SK-N-SH (cell line): Measurements from ENCODE around the gene BTF3. TPM values are rescaled to one million over a fixed set of nuclear protein-coding genes. Genes with fewer than 3 reads are reported as not detected.
A peak's percentile ranks its signal among the peaks of the same experiment; 100 is the strongest.

Source experiments
- CTCF ChIA-PET: fragments of 300-600, 350-600 bp; formaldehyde crosslinking; extraction: SDS; loops from one replicate; lab custom pipeline; 2021; lab: Yijun Ruan, JAX
- POLR2A ChIA-PET: fragments of 350-600 bp; sonication (Branson Sonifier 250); formaldehyde crosslinking; extraction: SDS; loops from one replicate; lab custom pipeline; 2020; ENCODE audit warnings: antibody characterized with exemption, inconsistent platforms; lab: Yijun Ruan, JAX
- DNase-seq: peaks from one replicate; pipeline ENCODE4 v3.0.0; 2012
- H2AFZ ChIP-seq: fragments of 200-600 bp; sonication (generic); 2 replicates; pipeline ENCODE4 v1.8.1; 2016; ENCODE audit warnings: antibody characterized with exemption, mild to moderate bottlenecking, low read depth
- H3F3A ChIP-seq: fragments of 200-600 bp; sonication (generic); replicated peaks from 2 replicates; pipeline ENCODE3; 2016; ENCODE audit warnings: antibody characterized with exemption, mild to moderate bottlenecking; ENCODE audit not compliant: insufficient read depth
- H3K27ac ChIP-seq, 2 experiments: fragments of 200-500 bp in 1 of 2; fragments of 200-600 bp in 1 of 2; sonication (Bioruptor generic) in 1 of 2; sonication (generic), shearing (Covaris generic) in 1 of 2; 2 replicates each; pipeline versions ENCODE4 v1.5.1 to v1.6.1; 2014 to 2016; ENCODE audit warnings: low read depth in 2 of 2, inconsistent platforms in 1 of 2, low read length in 1 of 2, mild to moderate bottlenecking in 1 of 2, mixed read lengths in 1 of 2
- H3K27me3 ChIP-seq: fragments of 200-600 bp; sonication (generic), shearing (Covaris generic); 2 replicates; pipeline ENCODE4 v1.6.1; 2016; ENCODE audit warnings: mixed run types; ENCODE audit not compliant: insufficient read depth
- H3K36me3 ChIP-seq, 2 experiments: fragments of 200-500 bp in 1 of 2; fragments of 200-600 bp in 1 of 2; sonication (Bioruptor generic) in 1 of 2; sonication (generic) in 1 of 2; replicated peaks in 1 of 2; 2 replicates each; pipeline versions ENCODE3 to v1.5.1; 2014 to 2016; ENCODE audit warnings: low read length in 1 of 2, mild to moderate bottlenecking in 1 of 2; ENCODE audit not compliant: insufficient read depth in 2 of 2, control insufficient read depth in 1 of 2
- H3K4me1 ChIP-seq, 2 experiments: fragments of 200-500 bp in 1 of 2; fragments of 200-600 bp in 1 of 2; sonication (Bioruptor generic) in 1 of 2; sonication (generic), shearing (Covaris generic) in 1 of 2; 2 replicates each; pipeline versions ENCODE4 v1.5.1 to v1.6.1; 2014 to 2016; ENCODE audit warnings: low read depth in 1 of 2, low read length in 1 of 2, mixed run types in 1 of 2; ENCODE audit not compliant: insufficient read depth in 2 of 2, control insufficient read depth in 1 of 2
- H3K4me2 ChIP-seq: fragments of 200-600 bp; sonication (generic), shearing (Covaris generic); 2 replicates; pipeline ENCODE4 v1.6.1; 2017; ENCODE audit warnings: mixed run types
- H3K4me3 ChIP-seq, 2 experiments: fragments of 200-500 bp in 1 of 2; fragments of 200-600 bp in 1 of 2; sonication (Bioruptor generic) in 1 of 2; sonication (generic), shearing (Covaris generic) in 1 of 2; 2 replicates each; pipeline versions ENCODE4 v1.5.1 to v1.8.1; 2014 to 2016; ENCODE audit warnings: low read depth in 2 of 2, inconsistent platforms in 1 of 2, low read length in 1 of 2, mild to moderate bottlenecking in 1 of 2, mixed read lengths in 1 of 2, moderate library complexity in 1 of 2
- H3K79me2 ChIP-seq: fragments of 200-600 bp; sonication (generic); 2 replicates; pipeline ENCODE4 v1.8.1; 2017; ENCODE audit warnings: mild to moderate bottlenecking; ENCODE audit not compliant: insufficient read depth
- H3K9ac ChIP-seq: fragments of 200-600 bp; sonication (generic); 2 replicates; pipeline ENCODE4 v1.6.1; 2017; ENCODE audit warnings: mixed run types
- H3K9me2 ChIP-seq: fragments of 200-600 bp; sonication (generic); 2 replicates; pipeline ENCODE4 v1.6.1; 2017; ENCODE audit warnings: mixed run types
- H3K9me3 ChIP-seq: fragments of 200-600 bp; sonication (generic); 2 replicates; pipeline ENCODE4 v1.6.1; 2017; ENCODE audit warnings: mixed run types, mild to moderate bottlenecking, moderate library complexity
- H4K20me1 ChIP-seq: fragments of 200-600 bp; sonication (generic); 2 replicates; pipeline ENCODE4 v1.6.1; 2017; ENCODE audit warnings: mild to moderate bottlenecking, mixed run types; ENCODE audit not compliant: insufficient read depth
- CTCF ChIP-seq: fragments of 200-600 bp; sonication (generic); IDR thresholded peaks from 2 replicates; pipeline ENCODE4 v1.6.1; 2017; ENCODE audit warnings: antibody characterized with exemption, mild to moderate bottlenecking, moderate library complexity
- ELF1 ChIP-seq: IDR thresholded peaks from 2 replicates; pipeline ENCODE4 v1.4.0; 2012
- EP300 ChIP-seq, 2 experiments: IDR thresholded peaks; 2 replicates each; pipeline versions ENCODE4 v1.4.0 to v1.6.1; 2012; ENCODE audit warnings: borderline replicate concordance in 1 of 2, low read depth in 1 of 2, low read length in 1 of 2
- FOXJ3 ChIP-seq: sonication (generic); formaldehyde crosslinking; IDR thresholded peaks from 2 replicates; pipeline ENCODE4 v1.5.1; 2020; ENCODE audit warnings: mild to moderate bottlenecking, missing genetic modification reagents
- FOXM1 ChIP-seq: IDR thresholded peaks from 2 replicates; pipeline ENCODE4 v1.4.0; 2012; ENCODE audit warnings: low read depth, mild to moderate bottlenecking
- GATA2 ChIP-seq: sonication (generic); formaldehyde crosslinking; IDR thresholded peaks from 2 replicates; pipeline ENCODE4 v1.5.0; 2020; ENCODE audit warnings: mild to moderate bottlenecking, missing genetic modification reagents
- JUND ChIP-seq: IDR thresholded peaks from 2 replicates; pipeline ENCODE4 v1.4.0; 2012
- POLR2AphosphoS5 ChIP-seq: IDR thresholded peaks from 2 replicates; pipeline ENCODE4 v1.6.1; 2012; ENCODE audit warnings: low read depth, low read length
- RAD21 ChIP-seq: IDR thresholded peaks from 2 replicates; pipeline ENCODE4 v1.6.1; 2012; ENCODE audit warnings: mild to moderate bottlenecking, low read length
- RCOR1 ChIP-seq: fragments of 150-350 bp; IDR thresholded peaks from 2 replicates; pipeline ENCODE4 v1.6.1; 2017; ENCODE audit warnings: antibody characterized with exemption, low read length
- RXRA ChIP-seq: IDR thresholded peaks from 2 replicates; pipeline ENCODE4 v1.4.0; 2012; ENCODE audit warnings: low read depth, mild to moderate bottlenecking, borderline replicate concordance
- SMC3 ChIP-seq: IDR thresholded peaks from 2 replicates; pipeline ENCODE4 v1.6.1; 2012; ENCODE audit warnings: low read depth, low read length, improper control_type of control experiment
- TAF1 ChIP-seq: IDR thresholded peaks from 2 replicates; pipeline ENCODE4 v1.6.1; 2012; ENCODE audit warnings: low read depth, mild to moderate bottlenecking, low read length, moderate library complexity, borderline replicate concordance
- TCF12 ChIP-seq: IDR thresholded peaks from 2 replicates; pipeline ENCODE4 v1.4.0; 2012
- TEAD4 ChIP-seq: IDR thresholded peaks from 2 replicates; pipeline ENCODE4 v1.4.0; 2012; ENCODE audit warnings: mild to moderate bottlenecking, borderline replicate concordance; ENCODE audit not compliant: insufficient read depth
- USF2 ChIP-seq: fragments of 150-350 bp; IDR thresholded peaks from 2 replicates; pipeline ENCODE4 v1.6.1; 2017; ENCODE audit warnings: antibody characterized with exemption, low read length, low read depth, borderline replicate concordance
- YY1 ChIP-seq: IDR thresholded peaks from 2 replicates; pipeline ENCODE4 v1.4.0; 2012; ENCODE audit warnings: low read depth, mild to moderate bottlenecking
- ZBTB33 ChIP-seq: IDR thresholded peaks from 2 replicates; pipeline ENCODE4 v1.4.0; 2012; ENCODE audit warnings: low read depth, borderline replicate concordance
- WGBS: methylation state at CpG from one replicate; pipeline ENCODE4 v1.1.6; 2017; ENCODE audit warnings: low lambda C conversion rate; 5-methylcytosine and 5-hydroxymethylcytosine counted together
- polyA plus RNA-seq, 3 experiments: library from polyadenylated mRNA; depleted of rRNA; stranded (reverse); fragments of >200 nt; gene quantifications; 2 replicates each; pipeline ENCODE4 v1.2.3, GENCODE V29; 2012
- TF ChIP-seq, protein P1 (sequence below): fragments of 150-350 bp; IDR thresholded peaks from 2 replicates; pipeline ENCODE4 v1.6.1; 2016; ENCODE audit warnings: mild to moderate bottlenecking, low read depth, low read length
- TF ChIP-seq, protein P2 (sequence below): IDR thresholded peaks from 2 replicates; pipeline ENCODE4 v1.4.0; 2012; ENCODE audit warnings: low read depth, borderline replicate concordance

Gene BTF3
- polyA plus RNA-seq, 1 of the 3 experiments (the other 2 are of a cell fraction), result 492 TPM

- TF ChIP-seq TCF12 (no peak), FOXM1 (no peak), RCOR1 (no peak), ZBTB33 (no peak), ELF1 (no peak), GATA2 (CRISPR knock-in tag) (no peak), EP300 (IDR thresholded peaks at IDR 0.05; ENCODE audit: borderline replicate concordance in 1 of 2, low read depth in 1 of 2, low read length in 1 of 2) (no peak), SMC3 (no peak), FOXJ3 (CRISPR knock-in tag) (no peak), RXRA (no peak), JUND (no peak), POLR2AphosphoS5 (no peak), TAF1 (no peak)
- TF ChIP-seq, protein P1, sequence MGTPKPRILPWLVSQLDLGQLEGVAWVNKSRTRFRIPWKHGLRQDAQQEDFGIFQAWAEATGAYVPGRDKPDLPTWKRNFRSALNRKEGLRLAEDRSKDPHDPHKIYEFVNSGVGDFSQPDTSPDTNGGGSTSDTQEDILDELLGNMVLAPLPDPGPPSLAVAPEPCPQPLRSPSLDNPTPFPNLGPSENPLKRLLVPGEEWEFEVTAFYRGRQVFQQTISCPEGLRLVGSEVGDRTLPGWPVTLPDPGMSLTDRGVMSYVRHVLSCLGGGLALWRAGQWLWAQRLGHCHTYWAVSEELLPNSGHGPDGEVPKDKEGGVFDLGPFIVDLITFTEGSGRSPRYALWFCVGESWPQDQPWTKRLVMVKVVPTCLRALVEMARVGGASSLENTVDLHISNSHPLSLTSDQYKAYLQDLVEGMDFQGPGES, result no peak
- Histone ChIP-seq H3K36me3 (peaks cover 14 to 19% of the 10 kb centered on the region in 2 experiments), H2AFZ (0 out of 2 replicates have a peak overlapping the region, but pooled peaks have one; percentile 66), H4K20me1 (peaks cover 17% of the 10 kb centered on the region), H3K4me2 (no peak overlapping the region), H3K79me2 (peaks cover 32% of the 10 kb centered on the region), H3F3A (peaks cover 12% of the 10 kb centered on the region), H3K9me2 (no peaks in the 10 kb centered on the region), H3K4me1 (peaks cover 9 to 11% of the 10 kb centered on the region in 2 experiments; a peak in 3 of 4 replicates), H3K27ac (no peak overlapping the region), H3K27me3 (no peaks in the 10 kb centered on the region), H3K9me3 (no peaks in the 10 kb centered on the region), H3K4me3 (no peak overlapping the region), H3K9ac (no peak overlapping the region)
- POLR2A ChIA-PET, result no interaction called here
- 84% methylated on average over 4 of the region's 4 CpGs for WGBS
- CTCF ChIA-PET, result interaction anchor here (0.8 to 2.7 kb wide), 7 partner anchors 9 to 150 kb away, joined by 3 to 14 read pairs (median 5); no protein-coding TSS in a partner anchor
- DNase-seq, result no peak
Measured at GRCh38 chr5:73495772-73496335, 2.4 kb upstream of the BTF3 start.

DNA sequence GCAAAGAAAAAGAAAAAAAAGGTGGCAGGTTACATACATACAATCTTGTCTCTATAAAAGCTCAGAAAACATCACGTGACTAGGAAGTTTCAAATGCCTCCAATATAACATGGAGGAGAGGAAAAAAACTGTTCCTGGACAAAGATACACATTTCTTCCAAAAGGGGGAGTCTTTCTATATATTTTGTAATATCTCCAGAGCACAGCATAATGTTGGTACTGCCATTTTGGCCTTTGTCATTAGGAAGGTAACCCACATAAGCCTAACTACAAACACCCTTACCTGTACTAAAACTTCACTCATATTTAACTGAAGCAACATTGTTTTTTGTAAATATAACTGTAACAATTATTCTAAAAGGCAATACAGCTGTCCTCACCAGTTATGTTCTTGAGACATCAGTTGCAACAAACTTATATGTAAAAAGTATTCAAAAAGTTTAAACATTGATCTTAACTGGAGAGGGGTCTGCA is 1.2 kb upstream of the BTF3 start:
- Histone ChIP-seq H3K27ac (peak overlapping the region; percentile 95 to 99), H4K20me1 (peaks cover 28% of the 10 kb centered on the region), H3K9me2 (no peaks in the 10 kb centered on the region), H3K27me3 (no peaks in the 10 kb centered on the region), H3F3A (peaks cover 16% of the 10 kb centered on the region), H3K36me3 (peaks cover 23 to 28% of the 10 kb centered on the region in 2 experiments), H3K9me3 (no peaks in the 10 kb centered on the region), H2AFZ (peak overlapping the region; percentile 66), H3K79me2 (peaks cover 43% of the 10 kb centered on the region), H3K4me2 (peak overlapping the region; percentile 84), H3K4me3 (peak overlapping the region; percentile 88 to 98; a peak in 3 of 4 replicates), H3K9ac (peak overlapping the region; percentile 99; the same call in 1 of the 2 replicates), H3K4me1 (peaks cover 11% of the 10 kb centered on the region in 2 experiments; a peak in 3 of 4 replicates)
- POLR2A ChIA-PET, result interaction anchor here (1.9 kb wide), 1 partner anchor 69 kb away, joined by 6 read pairs; the partner anchor contains the start of genes ANKRA2 and UTP15
- WGBS, result 7% methylated on average over 1 of the region's 1 CpG
- DNase-seq, result peak; percentile 65
- CTCF ChIA-PET, result interaction anchor here (0.7 to 2.7 kb wide), 19 partner anchors 10 to 281 kb away, joined by 3 to 14 read pairs (median 4); no protein-coding TSS in a partner anchor
- TF ChIP-seq USF2 (peak; percentile 43; the same call in 1 of the 2 replicates), TAF1 (peak; percentile 55), JUND (no peak), ELF1 (no peak; the same call in 1 of the 2 replicates), TEAD4 (0 out of 2 replicates have a peak, but pooled peaks have one; percentile 35), YY1 (peak; percentile 82), RAD21 (peak; percentile 29), RCOR1 (peak; percentile 32; the same call in 1 of the 2 replicates), CTCF (peak; percentile 72)
- TF ChIP-seq, protein P2, sequence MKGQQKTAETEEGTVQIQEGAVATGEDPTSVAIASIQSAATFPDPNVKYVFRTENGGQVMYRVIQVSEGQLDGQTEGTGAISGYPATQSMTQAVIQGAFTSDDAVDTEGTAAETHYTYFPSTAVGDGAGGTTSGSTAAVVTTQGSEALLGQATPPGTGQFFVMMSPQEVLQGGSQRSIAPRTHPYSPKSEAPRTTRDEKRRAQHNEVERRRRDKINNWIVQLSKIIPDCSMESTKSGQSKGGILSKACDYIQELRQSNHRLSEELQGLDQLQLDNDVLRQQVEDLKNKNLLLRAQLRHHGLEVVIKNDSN, result peak; percentile 88
